Stimulated activated CD8-positive, alpha-beta memory T cell treated with anti-CD3 and anti-CD28 coated beads, Interleukin-15, amount 100 ng/mL, for 24 hours (primary cell): ENCODE measurements around the gene NCOA7.

Experiments used
- DNase-seq: peaks from one replicate; pipeline ENCODE4 v3.0.0-alpha.2; 2020; ENCODE audit warnings: low read depth

The NCOA7 gene

GRCh38 chr6:125790358-125791150 lies at the start of gene NCOA7:
NCOA7 (plus strand) TSS chr6:125790960; CDS start chr6:125815355, 24,395 bp downstream.
- DNase-seq: peak; percentile 44

GRCh38 chr6:125741336-125741735 lies 49.4 kb upstream of the NCOA7 start:
- no peak for DNase-seq

- DNase-seq: no peak
These were observed 48.7 kb upstream of the NCOA7 start for GRCh38 chr6:125742024-125742423.

GRCh38 chr6:125742464-125743120 lies 48.2 kb upstream of the NCOA7 start:
- no peak for DNase-seq

GRCh38 chr6:125743604-125744003 lies 47.2 kb upstream of the NCOA7 start:
- DNase-seq: no peak

- DNase-seq: no peak
These were observed 45.3 kb upstream of the NCOA7 start for GRCh38 chr6:125745281-125746018.

- DNase-seq: no peak
These were observed 44.7 kb upstream of the NCOA7 start for GRCh38 chr6:125746019-125746414.

GRCh38 chr6:125746731-125747588 lies 43.8 kb upstream of the NCOA7 start:
- DNase-seq: no peak

GRCh38 chr6:125747589-125748405 lies 43.0 kb upstream of the NCOA7 start:
- DNase-seq: peak; percentile 13

GRCh38 chr6:125748406-125749172 lies 42.2 kb upstream of the NCOA7 start:
- DNase-seq: no peak

- DNase-seq: peak; percentile 72
These were observed 41.4 kb upstream of the NCOA7 start, which contains the start of gene HEY2 for GRCh38 chr6:125749173-125749864. HEY2 (plus strand) TSS chr6:125749632; CDS start chr6:125749777, 145 bp downstream.

- DNase-seq: no peak
These were observed 40.7 kb upstream of the NCOA7 start for GRCh38 chr6:125749865-125750691.

- no peak for DNase-seq
These were observed 39.9 kb upstream of the NCOA7 start for GRCh38 chr6:125750692-125751333.

GRCh38 chr6:125751334-125751916 lies 39.3 kb upstream of the NCOA7 start:
- DNase-seq: no peak

- no peak for DNase-seq
These were observed 38.0 kb upstream of the NCOA7 start for GRCh38 chr6:125752773-125753172.

- DNase-seq: no peak
These were observed 37.4 kb upstream of the NCOA7 start for GRCh38 chr6:125753218-125753936.

- DNase-seq: no peak
These were observed 36.9 kb upstream of the NCOA7 start for GRCh38 chr6:125753937-125754259.
